ENCODE measurements around the gene LMNB1.

DNA sequence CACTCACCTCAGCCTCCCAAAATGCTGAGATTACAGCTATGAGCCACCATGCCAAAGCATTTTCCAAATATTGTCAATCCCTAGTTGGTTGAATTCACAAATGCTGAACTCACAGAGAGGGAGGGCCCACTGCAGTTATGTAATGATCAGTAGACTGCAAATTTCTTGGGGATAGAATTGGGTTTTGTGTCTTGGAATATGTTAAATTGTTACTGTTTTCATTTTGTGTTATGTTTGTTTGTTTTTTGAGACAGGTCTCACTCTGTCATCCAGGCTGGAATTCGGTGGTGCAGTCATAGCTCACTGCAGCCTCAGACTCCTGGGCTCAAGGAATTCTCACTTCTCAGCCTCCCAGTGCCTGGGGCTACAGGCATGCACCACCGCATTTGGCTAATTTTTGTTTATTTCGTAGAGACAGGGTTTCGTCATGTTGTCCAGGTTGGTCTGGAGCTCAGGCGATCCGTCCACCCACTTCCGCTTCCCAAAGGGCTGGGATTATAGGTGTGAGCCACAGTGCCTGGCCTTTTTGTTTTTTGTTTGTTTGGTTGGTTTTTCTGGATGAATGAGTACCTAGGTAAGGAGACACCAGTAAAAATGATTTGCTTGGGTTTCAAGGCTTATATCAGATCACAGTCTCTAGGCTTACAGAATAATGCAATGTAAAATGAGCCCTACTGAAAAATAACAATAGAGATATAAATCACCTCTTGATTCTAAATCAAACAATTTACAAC, 31.5 kb upstream of the LMNB1 start:
- TF ChIP-seq, protein P1, sequence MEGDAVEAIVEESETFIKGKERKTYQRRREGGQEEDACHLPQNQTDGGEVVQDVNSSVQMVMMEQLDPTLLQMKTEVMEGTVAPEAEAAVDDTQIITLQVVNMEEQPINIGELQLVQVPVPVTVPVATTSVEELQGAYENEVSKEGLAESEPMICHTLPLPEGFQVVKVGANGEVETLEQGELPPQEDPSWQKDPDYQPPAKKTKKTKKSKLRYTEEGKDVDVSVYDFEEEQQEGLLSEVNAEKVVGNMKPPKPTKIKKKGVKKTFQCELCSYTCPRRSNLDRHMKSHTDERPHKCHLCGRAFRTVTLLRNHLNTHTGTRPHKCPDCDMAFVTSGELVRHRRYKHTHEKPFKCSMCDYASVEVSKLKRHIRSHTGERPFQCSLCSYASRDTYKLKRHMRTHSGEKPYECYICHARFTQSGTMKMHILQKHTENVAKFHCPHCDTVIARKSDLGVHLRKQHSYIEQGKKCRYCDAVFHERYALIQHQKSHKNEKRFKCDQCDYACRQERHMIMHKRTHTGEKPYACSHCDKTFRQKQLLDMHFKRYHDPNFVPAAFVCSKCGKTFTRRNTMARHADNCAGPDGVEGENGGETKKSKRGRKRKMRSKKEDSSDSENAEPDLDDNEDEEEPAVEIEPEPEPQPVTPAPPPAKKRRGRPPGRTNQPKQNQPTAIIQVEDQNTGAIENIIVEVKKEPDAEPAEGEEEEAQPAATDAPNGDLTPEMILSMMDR (conservative IDR thresholded peaks at IDR 0.05; ENCODE audit: low read length), result no peak
- no peak for TF ChIP-seq EZH2phosphoT487 (IDR thresholded peaks at IDR 0.05; ENCODE audit: borderline replicate concordance)

Measured in Loucy (cell line).